Measurements from ENCODE around the gene TMEFF2.
"Not testable (repeated sequence)": the region's sequence is repeated elsewhere in the genome, so short reads cannot be mapped to it uniquely, and the experiment has no call there.

The TMEFF2 gene

DNA sequence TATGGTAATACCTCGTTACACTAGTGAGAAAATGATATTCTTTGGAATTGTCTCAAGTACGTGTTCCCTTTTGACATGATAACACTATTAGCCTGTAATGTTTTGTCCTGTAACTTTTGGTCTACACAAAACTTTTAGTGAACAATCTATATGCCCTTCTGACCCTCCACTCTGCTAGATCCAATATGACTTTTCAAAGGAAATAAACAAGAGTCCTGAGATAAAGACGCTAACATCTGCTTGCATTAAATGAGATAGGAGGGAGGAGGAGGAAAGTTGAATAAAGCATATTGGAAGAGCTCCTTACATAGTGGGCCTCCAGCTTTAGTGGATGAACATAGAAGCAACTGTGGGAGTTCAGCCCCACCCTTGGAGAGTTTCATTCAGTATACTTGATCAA is 264.5 kb downstream of the TMEFF2 start:
- no peak for DNase-seq (ENCODE audit: low read depth)

DNA sequence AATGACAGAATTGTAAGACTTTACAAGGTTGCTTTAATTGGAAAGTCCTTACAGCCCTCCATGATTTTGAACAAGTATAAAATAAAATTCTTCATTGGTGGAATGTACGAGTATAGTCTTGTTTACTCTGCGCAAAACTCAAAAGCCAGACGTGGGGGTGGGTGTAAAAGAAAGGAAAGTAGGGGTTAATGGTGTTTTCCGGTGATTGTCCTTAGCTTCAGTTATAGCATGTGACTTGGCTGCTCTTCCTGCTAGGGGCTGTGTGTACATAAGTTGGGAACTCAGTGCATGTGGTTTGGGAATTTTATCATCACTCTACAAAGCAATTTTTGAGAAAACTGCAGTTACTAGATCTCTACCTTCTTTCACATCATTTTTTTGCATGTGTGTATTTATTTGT is 265.4 kb downstream of the TMEFF2 start:
- no peak for DNase-seq (ENCODE audit: low read depth)

DNA sequence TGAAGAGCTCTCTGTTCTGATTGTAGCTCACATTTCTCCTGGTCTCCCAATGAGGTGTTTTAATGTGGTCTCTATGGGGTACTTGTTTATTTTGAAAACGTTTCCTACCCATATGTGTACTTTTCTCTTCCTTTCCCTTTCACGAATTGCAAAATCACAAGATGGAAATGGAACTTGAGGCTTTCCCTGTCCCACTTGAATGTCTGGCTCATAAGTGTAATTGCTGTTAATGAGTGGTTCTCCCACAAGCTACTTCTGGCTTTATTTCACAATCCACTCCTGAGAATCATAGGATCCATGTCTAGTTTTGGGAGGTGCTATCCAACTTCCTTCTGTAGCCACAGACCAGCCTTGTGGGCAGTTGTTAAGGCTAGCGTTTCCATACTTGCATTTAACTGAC is 266.7 kb downstream of the TMEFF2 start:
- DNase-seq (ENCODE audit: low read depth) = no peak

DNA sequence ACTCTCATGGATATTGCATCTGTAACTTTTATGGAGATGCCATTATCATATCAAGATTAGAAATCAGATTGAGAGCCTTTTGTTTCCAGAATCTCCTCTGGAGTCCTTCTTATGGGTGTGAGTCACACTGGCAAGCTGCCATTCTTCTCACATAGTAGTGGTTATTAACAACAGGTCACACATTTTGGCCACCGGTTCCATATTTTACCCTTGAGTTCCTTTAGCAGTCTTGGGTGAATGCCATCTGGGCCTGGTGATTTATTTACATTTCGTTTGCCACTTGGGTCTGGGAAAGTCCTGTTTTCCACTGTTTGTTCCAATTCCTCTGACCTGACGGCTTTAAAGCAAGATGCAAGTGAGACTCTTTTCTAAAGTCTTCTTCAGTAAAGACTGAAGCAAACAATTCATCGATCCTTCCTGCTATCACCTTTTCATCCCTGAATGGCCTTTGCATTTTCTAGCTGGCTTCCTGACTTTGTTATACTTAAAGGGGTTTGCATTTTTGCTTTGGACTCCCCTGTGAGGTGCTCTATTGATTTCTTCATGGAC is 267.3 kb downstream of the TMEFF2 start:
- DNase-seq (ENCODE audit: low read depth) = no peak

DNA sequence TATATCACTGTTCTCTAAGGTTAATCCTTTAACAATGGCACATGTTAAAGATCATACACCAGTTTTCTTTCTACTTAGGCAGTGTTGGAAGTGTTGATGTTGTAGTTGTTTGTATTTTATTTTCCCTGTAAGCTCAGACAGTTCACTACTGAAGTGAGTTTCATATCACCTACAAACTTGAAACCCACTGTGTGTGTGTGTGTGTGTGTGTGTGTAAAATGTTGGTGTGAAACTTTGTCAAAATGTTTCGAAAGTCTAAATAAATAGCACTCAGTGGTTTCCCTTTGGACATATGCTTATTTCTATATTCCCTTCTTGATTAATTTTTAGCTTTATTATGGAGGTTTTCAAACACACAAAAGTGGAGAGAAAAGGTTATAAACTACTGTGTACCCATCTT is 268.1 kb downstream of the TMEFF2 start:
- DNase-seq (ENCODE audit: low read depth) = no peak

DNA sequence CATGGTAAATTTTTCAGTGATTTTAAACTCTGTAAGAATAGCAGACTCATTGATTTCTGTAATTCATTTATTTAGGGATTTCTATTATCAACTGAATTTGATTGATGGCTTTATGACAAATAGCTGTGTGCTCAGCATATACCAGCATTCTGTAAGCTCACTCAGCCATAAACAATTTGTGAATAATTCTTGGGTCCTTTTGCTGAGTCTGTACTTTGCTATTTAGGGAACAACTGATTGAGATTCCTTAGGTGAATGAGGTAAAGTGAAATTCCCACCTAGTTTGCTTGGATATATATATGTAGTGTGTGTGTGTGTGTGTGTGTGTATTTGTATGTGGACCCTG is 271.1 kb downstream of the TMEFF2 start:
- DNase-seq (ENCODE audit: low read depth) = no peak

DNA sequence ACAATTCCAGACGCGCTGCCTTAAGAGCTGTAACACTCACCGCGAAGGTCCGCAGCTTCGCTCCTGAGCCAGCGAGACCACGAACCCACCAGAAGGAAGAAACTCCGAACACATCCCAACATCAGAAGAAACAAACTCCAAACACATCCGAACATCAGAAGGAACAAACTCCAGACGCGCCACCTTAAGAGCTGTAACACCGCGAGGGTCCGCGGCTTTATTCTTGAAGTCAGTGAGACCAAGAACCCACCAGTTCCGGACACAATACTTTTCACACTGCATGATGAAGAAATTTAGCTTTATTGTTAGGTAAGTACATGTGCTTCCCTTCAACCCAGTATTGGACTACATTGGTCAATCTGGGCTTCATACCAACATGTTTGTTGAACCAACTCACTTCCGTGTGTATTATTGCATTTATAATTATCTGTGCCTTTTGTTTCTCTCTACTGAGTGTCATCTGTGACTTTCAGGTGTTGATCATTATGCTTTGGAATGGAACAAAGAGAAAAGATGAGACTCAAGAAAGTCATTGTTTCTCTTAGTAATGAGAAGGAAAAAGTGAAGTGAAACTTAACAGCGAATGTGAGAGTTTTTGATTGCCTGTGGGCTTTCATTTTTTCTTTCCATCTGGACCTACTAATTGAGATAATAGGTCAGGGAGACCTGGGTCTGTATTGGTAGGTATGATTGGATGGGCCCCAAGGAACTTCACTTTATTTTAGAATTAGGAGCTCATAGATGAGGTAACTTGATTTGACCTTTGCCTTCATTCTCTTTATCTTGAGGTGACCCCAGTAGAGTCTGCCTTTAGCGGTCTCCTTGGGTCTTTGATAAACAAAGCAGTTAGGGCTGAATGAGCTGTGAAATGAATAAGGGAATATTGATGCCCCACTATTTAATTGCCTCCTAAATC is 271.7 kb downstream of the TMEFF2 start:
- DNase-seq (ENCODE audit: low read depth) = no peak

DNA sequence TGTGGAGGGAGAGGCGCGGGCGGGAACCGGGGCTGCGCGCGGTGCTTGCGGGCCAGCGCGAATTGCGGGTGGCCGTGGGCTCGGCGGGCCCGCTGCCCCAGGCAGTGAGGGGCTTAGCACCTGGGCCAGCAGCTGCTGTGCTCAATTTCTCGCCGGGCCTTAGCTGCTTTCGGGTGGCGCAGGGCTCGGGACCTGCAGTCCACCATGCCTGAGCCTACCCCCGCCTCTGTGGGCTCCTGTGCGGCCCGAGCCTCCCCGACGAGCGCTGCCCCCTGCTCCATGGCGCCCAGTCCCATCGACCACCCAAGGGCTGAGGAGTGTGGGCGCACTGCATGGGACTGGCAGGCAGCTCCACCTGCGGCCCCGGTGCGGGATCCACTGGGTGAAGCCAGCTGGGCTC is 273.1 kb downstream of the TMEFF2 start:
- DNase-seq (ENCODE audit: low read depth) = not testable (repeated sequence)

DNA sequence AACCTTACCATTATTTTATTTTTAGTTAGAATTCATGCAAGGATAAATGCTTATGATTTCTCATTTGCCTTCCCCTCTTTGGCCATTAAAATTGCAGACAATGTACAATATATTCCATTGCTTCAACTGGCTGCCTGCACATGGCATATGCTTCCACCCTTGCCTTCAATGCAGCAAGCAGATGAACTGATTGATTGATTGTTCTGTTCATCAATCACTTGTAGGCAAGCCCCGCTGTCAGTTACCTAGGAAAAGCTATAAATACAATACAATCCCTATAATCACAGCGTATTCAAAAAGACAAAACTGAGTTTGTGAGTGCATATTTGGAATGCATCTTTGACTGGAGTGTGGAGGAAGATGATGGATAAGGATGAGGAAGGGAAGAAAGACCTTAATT is 274.2 kb downstream of the TMEFF2 start:
- no peak for DNase-seq (ENCODE audit: low read depth)

DNA sequence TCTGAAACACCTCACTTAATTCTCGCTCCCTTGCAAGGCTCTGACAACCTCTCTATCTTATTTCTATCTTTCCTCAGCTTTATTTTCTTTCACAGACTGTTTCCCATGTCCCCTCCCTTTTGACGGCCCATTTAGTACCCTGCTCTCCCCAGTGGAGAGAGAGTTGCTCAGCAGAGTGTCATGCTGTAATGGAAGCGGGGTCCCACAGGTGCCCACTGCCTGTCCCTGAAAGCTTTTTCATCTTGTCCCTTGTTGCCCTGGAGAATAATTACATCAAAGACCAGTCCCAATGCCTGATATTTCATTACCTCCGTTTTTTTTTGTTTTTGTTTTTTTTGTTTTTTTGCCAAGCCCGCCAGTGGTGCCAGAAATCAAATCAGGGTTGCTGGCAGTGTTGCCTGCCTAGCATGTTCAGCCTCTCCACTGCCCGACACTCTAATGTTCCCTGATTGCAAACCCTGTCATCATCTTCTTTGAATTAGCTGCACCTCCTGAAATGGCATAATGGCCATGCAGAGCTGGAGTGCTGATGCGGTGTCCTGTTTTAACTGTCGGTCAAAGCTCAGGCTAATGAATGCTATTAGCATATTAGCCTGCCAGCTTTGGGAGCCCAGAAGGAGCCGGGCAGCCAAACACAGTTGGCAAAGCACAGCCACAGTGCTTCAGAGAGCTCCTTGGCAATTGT is 276.6 kb downstream of the TMEFF2 start:
- DNase-seq (ENCODE audit: low read depth) = no peak

DNA sequence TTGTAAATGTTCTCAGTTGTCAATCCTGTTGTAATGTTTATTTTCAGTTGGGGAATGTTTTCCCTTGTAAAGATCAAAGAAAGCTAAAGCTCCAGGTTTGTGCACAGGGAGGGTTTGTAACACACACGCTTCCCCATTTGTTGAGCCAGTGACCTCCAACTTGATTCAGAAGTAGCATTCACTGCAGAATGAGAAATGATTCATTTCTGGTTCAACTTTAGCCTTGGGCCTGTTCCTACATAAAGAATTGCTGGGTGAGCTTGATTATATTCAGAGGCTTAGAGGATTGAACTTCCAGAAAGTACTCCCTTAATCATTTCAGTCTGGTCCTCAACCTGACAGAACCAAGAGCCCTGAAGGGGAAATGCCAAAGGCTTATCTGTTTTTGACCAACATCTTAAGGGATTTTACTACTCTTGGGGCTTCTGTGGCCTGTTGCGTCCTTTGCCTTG is 277.3 kb downstream of the TMEFF2 start:
- DNase-seq (ENCODE audit: low read depth) = no peak

DNA sequence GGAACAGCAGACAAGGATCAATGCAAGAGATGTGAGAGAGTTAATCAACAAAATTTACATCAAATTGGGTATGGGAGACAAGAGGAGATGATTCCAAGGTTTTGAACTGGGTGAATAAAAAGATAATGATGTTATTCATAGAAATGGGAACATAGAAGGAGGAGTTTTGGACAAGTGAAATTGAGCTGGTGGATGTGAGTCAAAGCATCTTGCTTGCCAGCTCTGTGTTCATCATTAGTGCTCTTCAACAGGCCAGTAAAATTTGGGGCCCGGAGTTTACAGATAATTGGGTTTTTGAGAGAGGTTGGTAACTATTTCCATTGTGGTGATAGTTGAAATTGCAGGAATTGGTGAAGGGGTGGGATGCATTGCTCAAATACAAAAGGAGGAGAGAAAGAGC is 277.9 kb downstream of the TMEFF2 start:
- DNase-seq (ENCODE audit: low read depth) = no peak

DNA sequence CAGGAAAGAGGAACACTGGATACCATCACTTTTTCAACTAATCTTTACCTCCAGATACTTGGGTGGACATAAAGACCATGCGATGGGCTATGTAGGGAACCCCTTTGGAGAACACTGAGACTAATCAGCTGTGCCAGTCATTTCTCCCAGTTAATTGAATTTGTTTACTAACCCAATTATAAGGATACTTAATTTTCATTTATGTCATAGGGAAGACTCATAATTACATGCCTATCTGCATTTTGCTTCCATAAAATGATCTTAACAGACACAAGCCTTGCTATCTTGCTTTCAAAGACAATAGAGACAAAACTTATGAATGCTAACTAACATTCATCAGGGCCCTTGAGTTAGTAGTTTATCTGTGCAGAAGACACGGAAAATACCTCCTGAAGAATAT is 279.0 kb downstream of the TMEFF2 start:
- DNase-seq (ENCODE audit: low read depth) = no peak

DNA sequence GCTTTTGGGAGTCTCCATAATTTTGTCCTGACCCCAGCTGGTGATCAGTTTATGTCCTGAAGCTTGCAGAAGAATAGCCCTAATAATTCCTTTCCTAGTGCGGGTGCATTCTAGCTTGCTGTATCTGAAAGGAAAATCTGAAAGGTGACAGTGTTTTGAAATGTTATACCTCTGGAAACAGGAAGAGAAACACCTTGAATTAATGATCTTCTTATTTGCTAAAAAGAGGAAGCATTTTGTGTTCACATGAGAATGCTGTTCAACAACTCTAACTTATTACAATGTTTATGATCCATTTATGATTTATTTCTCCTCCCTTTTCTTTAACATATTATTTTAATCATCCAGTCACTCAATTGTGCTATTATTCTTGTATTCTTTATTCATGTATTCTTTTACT is 280.9 kb downstream of the TMEFF2 start:
- DNase-seq (ENCODE audit: low read depth) = no peak

DNA sequence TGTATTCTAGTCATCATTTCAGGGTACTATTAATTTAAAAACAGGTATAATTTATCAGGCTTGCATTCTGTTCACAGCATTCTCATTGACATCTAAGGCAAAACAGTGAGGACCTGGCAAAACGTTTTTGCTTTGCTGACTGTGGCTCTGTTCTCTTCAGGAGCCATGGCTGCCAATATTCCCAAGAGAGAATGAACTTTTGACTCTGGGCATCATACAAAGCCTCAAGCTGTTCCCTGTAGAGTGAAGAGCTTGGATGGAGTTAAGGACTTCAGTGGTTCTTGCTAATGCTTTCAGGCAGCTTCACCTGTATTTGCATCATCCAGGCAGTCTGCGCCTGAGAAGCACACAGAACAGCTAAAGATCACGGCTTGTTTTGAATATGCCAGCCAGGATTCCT is 282.0 kb downstream of the TMEFF2 start:
- no peak for DNase-seq (ENCODE audit: low read depth)

DNA sequence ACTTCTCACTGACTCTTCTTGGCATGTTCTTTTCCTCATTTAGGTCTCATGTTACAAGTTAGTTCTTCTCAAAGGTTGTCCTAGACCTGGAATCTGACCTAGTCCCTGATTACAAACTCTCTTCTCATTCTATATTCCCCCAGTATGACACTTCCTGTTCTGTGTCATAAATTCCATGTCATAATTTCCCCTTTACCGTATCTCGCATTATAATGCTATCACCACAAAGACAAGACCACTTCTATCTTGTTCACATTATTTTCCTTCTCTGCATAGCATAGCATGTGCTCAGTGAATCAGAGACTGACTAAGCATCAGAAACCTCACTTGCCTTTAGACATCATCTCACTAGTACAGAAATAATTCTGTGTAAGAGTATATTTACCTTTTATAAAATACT is 284.2 kb downstream of the TMEFF2 start:
- no peak for DNase-seq (ENCODE audit: low read depth)

DNA sequence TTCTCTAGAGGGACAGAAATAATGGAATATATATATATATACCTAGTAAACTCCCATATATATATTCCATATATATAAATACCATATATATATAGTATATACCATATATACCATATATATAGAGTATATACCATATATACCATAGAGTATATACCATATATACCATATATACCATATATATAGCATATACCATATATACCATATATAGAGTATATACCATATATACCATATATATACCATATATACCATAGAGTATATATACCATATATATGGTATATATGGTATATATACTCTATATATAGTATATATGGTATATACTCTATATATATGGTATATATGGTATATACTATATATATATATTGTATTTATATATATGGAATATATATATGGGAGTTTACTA is 285.9 kb downstream of the TMEFF2 start:
- DNase-seq (ENCODE audit: low read depth) = no peak

DNA sequence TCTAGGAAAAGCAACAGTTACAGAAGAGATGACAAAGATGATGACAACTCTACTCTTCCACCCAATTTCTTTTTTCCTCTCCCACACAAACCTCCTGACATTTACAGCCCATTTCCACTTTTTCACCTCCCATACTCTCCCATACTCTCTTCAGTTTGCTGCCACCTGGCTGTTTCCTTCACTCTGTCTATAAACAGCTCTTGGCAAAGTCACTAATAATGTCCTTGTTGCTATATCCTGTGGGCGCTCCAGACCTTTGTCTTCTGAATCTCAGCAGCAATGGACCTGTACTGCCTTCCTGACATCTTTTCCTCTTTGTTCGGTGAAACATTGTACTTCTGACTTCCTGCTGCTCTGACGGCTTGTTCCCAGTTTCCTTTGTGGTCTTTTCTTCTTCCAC is 287.2 kb downstream of the TMEFF2 start:
- no peak for DNase-seq (ENCODE audit: low read depth)

DNA sequence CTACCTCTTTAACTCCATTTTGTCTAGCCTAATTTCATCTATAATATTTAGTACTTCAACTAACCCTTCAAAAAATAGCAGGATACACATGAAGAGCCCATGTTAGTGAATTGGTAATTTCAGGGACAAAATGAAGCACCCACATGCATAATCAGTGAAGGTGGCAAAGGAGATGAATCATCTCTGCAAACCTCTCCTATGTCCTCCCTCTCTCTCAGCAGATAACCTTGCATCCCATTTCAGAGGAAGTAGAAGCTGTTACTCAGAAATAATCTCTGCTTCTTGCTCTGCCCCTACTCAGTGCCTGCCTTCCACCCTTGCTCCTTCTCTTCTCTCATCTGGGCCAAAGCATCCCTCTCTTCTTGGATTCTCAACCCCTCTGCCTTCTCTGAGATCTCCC is 287.6 kb downstream of the TMEFF2 start:
- DNase-seq (ENCODE audit: low read depth) = no peak

DNA sequence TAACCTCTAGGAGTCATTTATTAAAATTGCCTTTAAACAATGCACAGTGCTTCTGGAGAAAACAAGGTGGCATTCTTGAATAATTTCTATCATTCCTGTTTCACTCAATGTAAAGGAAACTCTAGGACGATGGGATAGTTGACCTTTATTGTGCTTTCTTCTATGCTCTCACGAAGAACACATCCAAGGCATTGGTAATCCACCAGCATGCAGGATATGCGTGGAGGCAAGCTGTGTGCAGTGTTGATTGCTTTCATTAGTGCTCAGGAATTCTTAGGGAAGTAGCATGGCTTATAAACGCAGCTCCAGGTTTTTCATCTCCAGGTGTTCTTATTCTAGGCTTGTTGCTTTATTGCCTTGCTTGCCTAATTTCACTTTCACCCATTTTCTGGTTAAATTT is 289.4 kb downstream of the TMEFF2 start:
- no peak for DNase-seq (ENCODE audit: low read depth)

DNA sequence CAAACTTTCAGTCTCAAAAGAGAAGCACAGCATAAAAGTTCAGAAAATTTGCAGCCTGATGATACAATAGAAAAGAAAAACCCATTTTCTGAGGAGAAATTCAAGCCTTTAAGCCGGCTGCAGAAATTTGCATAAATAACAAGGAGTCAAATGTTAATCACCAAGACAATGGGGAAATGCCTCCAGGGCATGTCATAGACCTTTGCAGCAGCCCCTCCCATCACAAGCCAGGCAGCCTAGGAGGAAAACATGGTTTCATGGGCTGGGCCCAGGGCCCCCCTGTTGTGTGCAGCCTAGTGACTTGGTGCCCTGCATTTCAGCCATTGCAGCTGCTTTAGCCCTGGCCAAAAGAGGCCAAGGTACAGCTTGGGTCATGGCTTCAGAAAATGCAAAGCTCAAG is 293.7 kb downstream of the TMEFF2 start:
- DNase-seq (ENCODE audit: low read depth) = no peak

DNA sequence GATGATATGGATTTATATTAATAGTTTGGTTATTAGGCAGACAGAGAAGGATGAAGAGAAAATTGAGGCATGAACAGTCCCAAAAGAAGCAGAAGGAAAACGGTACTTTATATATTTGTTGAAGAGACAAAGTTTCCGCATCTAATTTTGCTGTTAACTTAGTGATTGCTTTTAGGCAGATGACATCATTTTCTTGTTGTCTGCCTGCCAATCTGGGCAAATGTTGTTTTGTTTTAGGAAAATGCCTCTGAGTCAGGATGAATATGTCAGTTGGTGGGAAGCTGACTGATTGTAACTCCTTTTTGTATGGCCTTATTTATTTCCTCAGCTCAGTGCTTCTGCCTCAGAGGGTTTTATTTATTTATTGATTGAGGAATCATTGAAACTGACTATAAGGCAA is 295.3 kb downstream of the TMEFF2 start:
- no peak for DNase-seq (ENCODE audit: low read depth)
